ENCODE results near the gene AXL. TPM values are rescaled to one million over a fixed set of nuclear protein-coding genes. Genes with fewer than 3 reads are reported as not detected.

AXL gene
- total and polyA plus RNA-seq, 2 of the 13 experiments (the other 11 are each of a cell fraction or from before 2014, with no cell fraction given) = 0.71 to 5.9 TPM

- TF ChIP-seq KIAA2018 (CRISPR knock-in tag; IDR thresholded peaks at IDR 0.05; ENCODE audit: borderline replicate concordance) = no peak
Observed at GRCh38 chr19:41298348-41298964, 79.4 kb downstream of the AXL start (continued).

GRCh38 chr19:41299046-41299754 lies 80.2 kb downstream of the AXL start:
- CTCF ChIA-PET (ENCODE audit: low intra/inter-chr PET ratio, low total read pairs) = no interaction called here
- POLR2A ChIA-PET = no interaction called here
- TF ChIP-seq PHF21A (CRISPR knock-in tag; IDR thresholded peaks at IDR 0.05) (no peak), ARID5B (CRISPR knock-in tag; IDR thresholded peaks at IDR 0.05) (no peak)

More at GRCh38 chr19:41299046-41299754, 80.2 kb downstream of the AXL start:
- no peak overlapping the region for H3K27ac ChIP-seq (ENCODE audit: extremely low read length, insufficient read depth, low read length)
- 98% methylated on average over 10 of the region's 10 CpGs for WGBS (ENCODE audit: low lambda C conversion rate)
- no peak overlapping the region for H3K4me3 ChIP-seq (replicated peaks in 1 of 3; ENCODE audit: insufficient read depth in 1 of 3, low read depth in 2 of 3, low read length in 3 of 3)
- intact Hi-C loops (cut with micrococcal nuclease; ENCODE audit: unreplicated experiment) = no loop called here
- H3K36me3 ChIP-seq (replicated peaks in 1 of 2; ENCODE audit: control insufficient read depth in 1 of 2, insufficient read depth in 2 of 2, low read length in 2 of 2) = peaks cover 53 to 97% of the 10 kb centered on the region in 2 experiments
- H2AFZ ChIP-seq (ENCODE audit: low read length) = no peak overlapping the region
- no peak for DNase-seq (ENCODE audit: low spot score)
- no peak for ATAC-seq
- no peaks in the 10 kb centered on the region for H3K4me1 ChIP-seq (ENCODE audit: insufficient read depth, low read length)
- no peaks in the 10 kb centered on the region for H3K9me3 ChIP-seq (ENCODE audit: low read length)
- H4K20me1 ChIP-seq (ENCODE audit: insufficient read depth, low read length) = no peaks in the 10 kb centered on the region; the same call in 1 of the 2 replicates
- BruUV-seq (replicated peaks) = no TSS peak
- no peak overlapping the region for H3K9ac ChIP-seq (ENCODE audit: insufficient read depth, low read depth, low read length)
- in situ Hi-C loops (cut with HindIII; ENCODE audit: extremely low pct_ligation_motif_present, low pct_unique_long_range_greater_than_20kb) = no loop called here
- no peak for FAIRE-seq
- H3K79me2 ChIP-seq (ENCODE audit: insufficient read depth, low read length) = no peaks in the 10 kb centered on the region
- no peak overlapping the region for H3K4me2 ChIP-seq (ENCODE audit: low read depth, low read length)
- H3K27me3 ChIP-seq (ENCODE audit: control insufficient read depth in 1 of 2, insufficient read depth in 2 of 2, low read length in 2 of 2) = no peaks in the 10 kb centered on the region

Data from HepG2 (cell line).